Measurements from ENCODE around the gene MPC1L. TPM values are rescaled to one million over a fixed set of nuclear protein-coding genes. Genes with fewer than 3 reads are reported as not detected.

The MPC1L gene
- total and polyA plus RNA-seq, 2 of the 8 experiments (the other 6 are each of a cell fraction or from before 2014, with no cell fraction given): not detected

DNA sequence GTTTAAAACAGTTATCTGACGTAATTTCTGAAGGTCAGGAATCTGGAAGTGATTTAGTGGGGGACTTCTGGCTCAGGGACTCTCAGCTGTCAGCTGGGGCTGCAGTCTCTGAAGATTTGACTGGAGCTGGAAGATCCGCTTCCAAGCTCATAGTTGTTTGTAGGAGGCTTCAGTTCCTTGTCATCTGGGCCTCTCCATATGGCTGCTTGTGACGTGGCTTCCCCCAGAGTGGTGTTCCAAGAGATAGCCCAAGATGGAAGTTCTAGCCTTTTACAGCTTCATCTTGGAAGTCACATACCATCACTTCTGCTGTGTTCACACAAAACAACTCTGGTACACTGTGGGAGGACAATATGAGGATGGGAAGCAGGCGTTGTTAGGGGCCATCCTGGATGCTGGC, 2.1 kb downstream of the MPC1L start:
- Histone ChIP-seq H3K23me2 (ENCODE audit: low read depth, low read length) (no peaks in the 10 kb centered on the region), H2BK5ac (ENCODE audit: low read depth, low read length) (no peak overlapping the region), H4K20me1 (replicated peaks in 1 of 2; ENCODE audit: control insufficient read depth in 1 of 2, insufficient read depth in 2 of 2, low read length in 2 of 2) (no peaks in the 10 kb centered on the region), H3K79me1 (ENCODE audit: low read depth, low read length) (no peaks in the 10 kb centered on the region), H2BK20ac (ENCODE audit: low read length) (no peak overlapping the region), H3K9ac (replicated peaks in 1 of 4; ENCODE audit: extremely low read depth in 1 of 4, low read depth in 3 of 4, low read length in 3 of 4) (no peak overlapping the region), H3K4me2 (ENCODE audit: insufficient read depth in 1 of 2, low read depth in 2 of 2, low read length in 2 of 2) (no peak overlapping the region), H2AFZ (ENCODE audit: low read length) (no peak overlapping the region), H3K9me3 (ENCODE audit: insufficient read depth in 2 of 2, low read depth in 1 of 2, low read length in 1 of 2) (no peaks in the 10 kb centered on the region), H3K4me3 (ENCODE audit: extremely low read depth in 1 of 4, insufficient read depth in 2 of 4, low read depth in 3 of 4, low read length in 4 of 4) (no peak overlapping the region), H3K14ac (ENCODE audit: insufficient read length) (no peak overlapping the region), H3K79me2 (ENCODE audit: control insufficient read depth in 1 of 2, insufficient read depth in 2 of 2, low read length in 2 of 2) (no peaks in the 10 kb centered on the region), H2BK120ac (replicated peaks; ENCODE audit: low read depth, low read length) (no peak overlapping the region), H2BK12ac (ENCODE audit: low read depth, low read length) (no peak overlapping the region), H4K8ac (ENCODE audit: extremely low read depth, insufficient read depth, low read length) (no peak overlapping the region), H3K18ac (ENCODE audit: extremely low read depth, low read length) (no peak overlapping the region), H3K27ac (ENCODE audit: low read depth, low read length) (no peak overlapping the region), H4K5ac (ENCODE audit: insufficient read length, low read depth, low read length) (no peak overlapping the region), H2AK5ac (ENCODE audit: low read depth, low read length) (no peak overlapping the region), H4K91ac (replicated peaks; ENCODE audit: insufficient read length, low read length) (no peak overlapping the region), H3K4me1 (replicated peaks in 1 of 4; ENCODE audit: control insufficient read depth in 3 of 4, insufficient read depth in 4 of 4, low read length in 3 of 4) (peaks cover 0 to 3% (median 0%) of the 10 kb centered on the region in 4 experiments; a peak in 1 of 7 replicates), H3K23ac (ENCODE audit: insufficient read length) (no peak overlapping the region), H3K56ac (replicated peaks; ENCODE audit: insufficient read length, low read depth, low read length) (no peak overlapping the region), H2BK15ac (ENCODE audit: low read length) (no peak overlapping the region), H3K4ac (replicated peaks; ENCODE audit: insufficient read length, low read depth, low read length) (no peak overlapping the region), H3K27me3 (replicated peaks in 1 of 4; ENCODE audit: control insufficient read depth in 3 of 4, extremely low read depth in 1 of 4, insufficient read depth in 3 of 4, low read length in 3 of 4) (no peaks in the 10 kb centered on the region), H3K36me3 (ENCODE audit: control insufficient read depth in 2 of 4, insufficient read depth in 4 of 4, low read length in 3 of 4) (peaks cover 0 to 14% (median under 1%) of the 10 kb centered on the region in 4 experiments; a peak in 3 of 8 replicates)
- FAIRE-seq (no peak), DNase-seq (ENCODE audit: low read depth in 1 of 2, low spot score in 2 of 2) (no peak)
- ChIA-PET CTCF (ENCODE audit: partially characterized antibody) (no interaction called here), POLR2A (ENCODE audit: partially characterized antibody) (no interaction called here)
- TF ChIP-seq HDAC2 (IDR thresholded peaks at IDR 0.05; ENCODE audit: borderline replicate concordance in 1 of 2, low read depth in 2 of 2, low read length in 2 of 2) (no peak), SP1 (IDR thresholded peaks at IDR 0.05; ENCODE audit: low read depth, low read length) (no peak), CEBPB (IDR thresholded peaks at IDR 0.05; ENCODE audit: low read depth, low read length) (no peak), NRF1 (IDR thresholded peaks at IDR 0.05; ENCODE audit: low read depth, low read length) (no peak), RXRA (IDR thresholded peaks at IDR 0.05; ENCODE audit: insufficient read depth, low read depth, low read length) (no peak), MAFK (IDR thresholded peaks at IDR 0.05; ENCODE audit: low read depth, low read length) (no peak), POU5F1 (IDR thresholded peaks at IDR 0.05; ENCODE audit: low read depth, low read length) (no peak), SAP30 (IDR thresholded peaks at IDR 0.05; ENCODE audit: insufficient read depth, insufficient replicate concordance, low read length) (no peak), GABPA (IDR thresholded peaks at IDR 0.05; ENCODE audit: borderline replicate concordance, insufficient read depth, low read length) (no peak), POLR2AphosphoS5 (IDR thresholded peaks at IDR 0.05; ENCODE audit: low read depth, low read length) (no peak), CTBP2 (IDR thresholded peaks at IDR 0.05; ENCODE audit: borderline replicate concordance, insufficient read depth, insufficient read length, low read length) (no peak), CHD2 (IDR thresholded peaks at IDR 0.05; ENCODE audit: low read length) (no peak), RAD21 (IDR thresholded peaks at IDR 0.05 in 1 of 2, conservative IDR thresholded peaks at IDR 0.05 in 1 of 2; ENCODE audit: low read depth in 2 of 2, low read length in 2 of 2) (no peak)
- 90% methylated on average over 2 of the region's 4 CpGs; no CpG with 5 or more reads in 1 of the 2 experiments for WGBS, 2 experiments (ENCODE audit: extremely low coverage in 1 of 2, insufficient coverage in 1 of 2, insufficient read length in 1 of 2, insufficient replicate concordance in 2 of 2, low coverage in 1 of 2, low lambda C conversion rate in 2 of 2, missing lambda C conversion rate in 1 of 2)
